ENCODE results near the gene NFATC2. TPM values are rescaled to one million over a fixed set of nuclear protein-coding genes. Genes with fewer than 3 reads are reported as not detected.

NFATC2 gene
- total RNA-seq, 1 experiment from 2014 or later: 0.61 TPM

- no CpG with 5 or more reads among the region's 21 CpGs for WGBS (ENCODE audit: extremely low coverage, insufficient read length, low lambda C conversion rate)
- Mint-ChIP-seq H3K9me3 (no peaks in the 10 kb centered on the region), H3K27ac (peak overlapping the region in 2 of 3 experiments; percentile 1 to 74; a peak in 2 of 7 replicates), H3K36me3 (ENCODE audit: insufficient read depth in 1 of 3, low read depth in 3 of 3) (no peaks in the 10 kb centered on the region), H3K4me1 (peaks cover 4 to 15% of the 10 kb centered on the region in 2 experiments; a peak in 2 of 4 replicates), H3K4me3 (no peak overlapping the region), H3K27me3 (ENCODE audit: low read depth) (peaks cover 2% of the 10 kb centered on the region; the same call in 1 of the 2 replicates)
- Histone ChIP-seq H3K4ac (ENCODE audit: low read depth, low read length) (no peak overlapping the region), H3K18ac (ENCODE audit: insufficient read length, low read depth, low read length) (no peak overlapping the region), H3K27me3 (ENCODE audit: insufficient read depth, low read length) (no peaks in the 10 kb centered on the region), H2AK5ac (ENCODE audit: insufficient read length, low read length) (no peak overlapping the region), H4K91ac (ENCODE audit: insufficient read length, low read depth, low read length) (no peak overlapping the region), H3K9ac (ENCODE audit: extremely low read depth, insufficient read length, low read length) (no peak overlapping the region), H3K27ac (ENCODE audit: insufficient read length, low read depth, low read length) (no peak overlapping the region), H3K23ac (ENCODE audit: insufficient read length, low read depth, low read length) (no peak overlapping the region), H2BK15ac (ENCODE audit: low read depth, low read length) (no peak overlapping the region), H3K79me1 (ENCODE audit: insufficient read depth, low read depth, low read length, poor library complexity, severe bottlenecking) (no peaks in the 10 kb centered on the region), H4K8ac (replicated peaks; ENCODE audit: insufficient read length, low read depth, low read length) (no peak overlapping the region), H2BK5ac (ENCODE audit: insufficient read length, low read length) (no peak overlapping the region), H3K79me2 (ENCODE audit: insufficient read depth, low read length) (no peaks in the 10 kb centered on the region), H3K23me2 (ENCODE audit: insufficient read length, low read depth, low read length, poor library complexity, severe bottlenecking) (no peaks in the 10 kb centered on the region), H2BK12ac (ENCODE audit: insufficient read length, low read depth, low read length) (no peak overlapping the region), H2BK20ac (ENCODE audit: low read depth, low read length, poor library complexity, severe bottlenecking) (no peak overlapping the region), H3T11ph (ENCODE audit: low read length) (no peak overlapping the region), H3K9me3 (ENCODE audit: control insufficient read depth, low read depth, low read length) (no peaks in the 10 kb centered on the region), H2BK120ac (ENCODE audit: low read depth, low read length, poor library complexity, severe bottlenecking) (no peak overlapping the region), H3K14ac (ENCODE audit: insufficient read depth, low read length) (no peak overlapping the region; the same call in 1 of the 2 replicates), H3K4me2 (ENCODE audit: insufficient read depth, insufficient read length, low read length) (no peak overlapping the region), H3K56ac (ENCODE audit: insufficient read length, low read depth, low read length) (no peak overlapping the region), H4K5ac (ENCODE audit: insufficient read length, low read depth, low read length) (no peak overlapping the region), H3K4me1 (ENCODE audit: insufficient read depth, low read length) (no peaks in the 10 kb centered on the region), H4K20me1 (ENCODE audit: control insufficient read depth, insufficient read depth, insufficient read length) (no peaks in the 10 kb centered on the region), H2AFZ (ENCODE audit: low read length) (no peak overlapping the region)
- no peak for TF ChIP-seq CTCF (conservative IDR thresholded peaks at IDR 0.05)
- no peak for DNase-seq
Measured at GRCh38 chr20:51497542-51498467, 44.7 kb downstream of the NFATC2 start.
